CD4-positive, alpha-beta memory T cell (primary cell): ENCODE results near the gene LRTM1. TPM values are rescaled to one million over a fixed set of nuclear protein-coding genes. Genes with fewer than 3 reads are reported as not detected.

Experiments used
- CTCF ChIA-PET: fragments of 350-600 bp; sonication (Branson Sonifier 250); formaldehyde crosslinking; loops from one replicate; lab custom pipeline; 2021; ENCODE audit warnings: inconsistent platforms; ENCODE audit not compliant: partially characterized antibody; lab: Charles Lee
- POLR2A ChIA-PET: fragments of 350-600 bp; sonication (Branson Sonifier 250); formaldehyde crosslinking; loops from one replicate; lab custom pipeline; 2021; ENCODE audit not compliant: partially characterized antibody; lab: Charles Lee
- DNase-seq, 5 donors: peaks; one replicate each; pipeline versions ENCODE4 v3.0.0 to v3.0.0-alpha.2; 2020 to 2022; ENCODE audit warnings: mixed read lengths in 1 of 5
- H3K27ac ChIP-seq: one replicate; pipeline ENCODE4 v1.7.0; 2013; ENCODE audit warnings: low read depth, low read length
- H3K27me3 ChIP-seq: 2 replicates; pipeline ENCODE4 v1.7.0; 2013; ENCODE audit warnings: mild to moderate bottlenecking, low read length, moderate library complexity; ENCODE audit not compliant: insufficient read depth
- H3K36me3 ChIP-seq: 2 replicates; pipeline ENCODE4 v1.7.0; 2013; ENCODE audit warnings: mild to moderate bottlenecking, low read length, moderate library complexity; ENCODE audit not compliant: insufficient read depth
- H3K4me1 ChIP-seq: 2 replicates; pipeline ENCODE4 v1.7.0; 2013; ENCODE audit warnings: mild to moderate bottlenecking, low read length, moderate library complexity; ENCODE audit not compliant: insufficient read depth
- H3K4me3 ChIP-seq, 2 donors: one replicate each; pipeline ENCODE4 v1.7.0; 2013; ENCODE audit warnings: low read length in 2 of 2, mild to moderate bottlenecking in 1 of 2
- H3K9me3 ChIP-seq, 2 donors: one replicate each; pipeline ENCODE4 v1.7.0; 2013; ENCODE audit warnings: low read length in 2 of 2, control low read depth in 1 of 2; ENCODE audit not compliant: control insufficient read depth in 1 of 2
- H3K27ac Mint-ChIP-seq, 7 donors: one replicate each; pipeline ENCODE4 v1.8.0; 2020 to 2021; ENCODE audit warnings: mixed read lengths in 7 of 7, mild to moderate bottlenecking in 6 of 7, inconsistent platforms in 3 of 7, moderate library complexity in 3 of 7
- H3K27me3 Mint-ChIP-seq, 2 donors: one replicate each; pipeline ENCODE4 v1.8.0; 2020 to 2021; ENCODE audit warnings: mixed read lengths in 2 of 2
- H3K36me3 Mint-ChIP-seq, 2 donors: one replicate each; pipeline ENCODE4 v1.8.0; 2020 to 2021; ENCODE audit warnings: mixed read lengths in 2 of 2, inconsistent platforms in 1 of 2, mild to moderate bottlenecking in 1 of 2
- H3K4me1 Mint-ChIP-seq, 4 donors: one replicate each; pipeline ENCODE4 v1.8.0; 2020 to 2021; ENCODE audit warnings: mixed read lengths in 4 of 4, mild to moderate bottlenecking in 1 of 4
- H3K4me3 Mint-ChIP-seq, 8 donors: one replicate each; pipeline ENCODE4 v1.8.0; 2020 to 2021; ENCODE audit warnings: mixed read lengths in 8 of 8, mild to moderate bottlenecking in 7 of 8, moderate library complexity in 6 of 8, inconsistent platforms in 3 of 8
- H3K9me3 Mint-ChIP-seq, 8 donors: one replicate each; pipeline ENCODE4 v1.8.0; 2020 to 2021; ENCODE audit warnings: mixed read lengths in 8 of 8, mild to moderate bottlenecking in 5 of 8, inconsistent platforms in 3 of 8, moderate library complexity in 1 of 8
- intact Hi-C: fragments of 100-400 bp; cut with micrococcal nuclease; formaldehyde crosslinking; loops from one replicate; pipeline ENCODE4 v1.15.1; 2023
- polyA plus RNA-seq, 2 donors: library from polyadenylated mRNA; unstranded; fragments of 300-500 nt; fragmentation: Illumina TruSeq; gene quantifications; one replicate each; pipeline ENCODE4 v1.2.3, GENCODE V29; 2021
- total RNA-seq, 2 experiments: library from RNA; stranded (reverse); gene quantifications; one replicate each; pipeline ENCODE4 v1.2.3, GENCODE V29; 2021

LRTM1 gene
- total and polyA plus RNA-seq, 4 experiments from 2014 or later, result not detected

DNA sequence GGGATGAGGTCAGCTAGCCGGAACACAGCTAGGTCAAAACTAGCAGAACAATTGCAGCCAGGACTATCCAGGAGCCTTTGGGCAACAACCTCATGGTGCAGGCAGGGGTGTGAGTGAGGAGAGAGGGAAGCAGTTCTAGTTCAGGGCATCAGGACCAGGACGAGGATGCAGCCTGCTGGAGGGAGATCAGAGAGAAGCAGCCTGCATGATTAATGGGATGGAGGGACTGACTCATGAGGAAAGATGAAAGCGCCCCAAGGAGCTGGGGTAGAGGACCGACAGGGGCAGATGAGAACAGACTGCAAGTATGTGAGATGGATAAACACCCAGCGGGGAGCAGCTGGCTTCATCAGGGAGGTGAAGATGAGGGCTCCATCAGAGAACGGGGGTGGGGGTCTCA, 37.9 kb upstream of the LRTM1 start:
- POLR2A ChIA-PET, result no interaction called here
- H3K27ac ChIP-seq, result no peak overlapping the region
- H3K4me1 ChIP-seq, result no peaks in the 10 kb centered on the region
- CTCF ChIA-PET, result no interaction called here
- Mint-ChIP-seq H3K4me3 (no peak overlapping the region), H3K36me3 (no peaks in the 10 kb centered on the region), H3K27ac (no peak overlapping the region), H3K27me3 (no peaks in the 10 kb centered on the region), H3K4me1 (no peaks in the 10 kb centered on the region), H3K9me3 (peaks cover 0 to 4% (median 0%) of the 10 kb centered on the region in 8 donors)
- H3K4me3 ChIP-seq, result no peak overlapping the region
- no peaks in the 10 kb centered on the region for H3K9me3 ChIP-seq
- no peaks in the 10 kb centered on the region for H3K36me3 ChIP-seq
- no peak for DNase-seq
- no peaks in the 10 kb centered on the region for H3K27me3 ChIP-seq
- intact Hi-C loops, result no loop called here

DNA sequence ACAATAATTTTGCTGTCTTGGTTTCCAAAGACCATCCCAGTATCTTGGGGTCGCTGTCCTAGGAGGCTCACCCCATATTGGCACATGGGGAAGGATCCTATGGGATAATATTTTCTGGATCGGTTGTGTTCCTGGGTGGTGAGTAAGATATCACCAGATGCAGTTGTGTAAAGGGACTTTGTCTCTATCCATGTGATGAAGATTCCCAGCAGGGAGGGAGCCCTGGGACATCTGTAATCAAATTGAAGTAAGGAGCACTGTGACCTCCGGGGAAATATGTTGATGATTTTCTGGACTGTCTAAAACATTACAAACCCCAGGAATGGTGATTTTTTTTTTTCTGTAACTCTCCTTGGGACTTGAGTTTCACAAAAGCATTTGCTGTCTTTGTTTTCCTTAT, 36.2 kb upstream of the LRTM1 start:
- H3K27ac Mint-ChIP-seq, result no peak overlapping the region
- no peaks in the 10 kb centered on the region for H3K36me3 ChIP-seq
- H3K4me1 ChIP-seq, result no peaks in the 10 kb centered on the region
- H3K27me3 ChIP-seq, result no peaks in the 10 kb centered on the region
- POLR2A ChIA-PET, result no interaction called here
- H3K27ac ChIP-seq, result no peak overlapping the region
- intact Hi-C loops, result no loop called here
- no peaks in the 10 kb centered on the region for H3K4me1 Mint-ChIP-seq
- DNase-seq, result no peak
- H3K9me3 ChIP-seq, result no peaks in the 10 kb centered on the region
- no peaks in the 10 kb centered on the region for H3K36me3 Mint-ChIP-seq
- CTCF ChIA-PET, result no interaction called here
- H3K9me3 Mint-ChIP-seq, result peaks cover 0 to 2% (median 0%) of the 10 kb centered on the region in 8 donors
- no peak overlapping the region for H3K4me3 ChIP-seq
- H3K27me3 Mint-ChIP-seq, result no peaks in the 10 kb centered on the region
- H3K4me3 Mint-ChIP-seq, result no peak overlapping the region

DNA sequence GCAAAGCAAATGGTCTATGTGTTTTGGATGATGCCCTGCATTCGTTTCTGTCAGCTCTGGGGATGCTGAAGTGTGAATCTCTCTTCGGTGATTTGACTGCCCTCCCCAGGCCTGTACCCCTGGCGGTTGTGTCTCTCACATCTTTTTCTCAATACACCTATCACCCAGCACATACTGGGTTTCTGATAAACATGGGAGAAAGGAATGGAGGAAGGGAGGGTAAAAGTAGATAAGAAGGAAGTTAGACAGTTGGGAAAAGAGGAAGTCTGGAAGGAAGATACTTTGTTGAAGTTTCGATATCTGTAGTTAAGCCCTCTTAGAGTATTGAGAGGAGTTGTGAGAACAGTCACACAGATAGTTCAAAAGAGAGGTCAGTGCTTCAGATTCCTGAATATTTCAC, 35.8 kb upstream of the LRTM1 start:
- Mint-ChIP-seq H3K36me3 (no peaks in the 10 kb centered on the region), H3K9me3 (peaks cover 0 to 2% (median 0%) of the 10 kb centered on the region in 8 donors), H3K4me1 (no peaks in the 10 kb centered on the region), H3K27ac (no peak overlapping the region), H3K4me3 (no peak overlapping the region), H3K27me3 (no peaks in the 10 kb centered on the region)
- H3K4me3 ChIP-seq, result no peak overlapping the region
- H3K27ac ChIP-seq, result no peak overlapping the region
- no peaks in the 10 kb centered on the region for H3K36me3 ChIP-seq
- H3K9me3 ChIP-seq, result no peaks in the 10 kb centered on the region
- ChIA-PET POLR2A (no interaction called here), CTCF (no interaction called here)
- DNase-seq, result no peak
- H3K4me1 ChIP-seq, result no peaks in the 10 kb centered on the region
- no peaks in the 10 kb centered on the region for H3K27me3 ChIP-seq
- intact Hi-C loops, result no loop called here

DNA sequence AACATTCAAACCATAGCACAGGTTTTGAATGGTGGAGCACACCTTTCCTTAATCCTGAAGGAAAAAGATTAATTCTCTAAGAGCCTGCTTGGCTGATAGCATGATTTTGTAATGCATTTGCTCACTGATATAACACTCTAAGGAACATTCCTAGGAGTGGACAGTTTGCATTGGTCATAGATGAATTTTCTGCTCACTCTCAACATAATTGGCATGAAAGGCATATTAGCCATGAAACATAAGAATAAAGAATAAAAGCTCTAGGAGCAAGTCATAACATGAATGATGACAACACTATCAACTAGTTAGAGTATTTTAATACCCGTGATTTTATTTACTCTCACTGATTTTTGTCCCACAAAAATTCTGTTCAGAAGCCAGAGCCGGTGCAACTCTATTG, 34.3 kb upstream of the LRTM1 start:
- intact Hi-C loops, result no loop called here
- Mint-ChIP-seq H3K27ac (no peak overlapping the region), H3K4me1 (no peaks in the 10 kb centered on the region)

DNA sequence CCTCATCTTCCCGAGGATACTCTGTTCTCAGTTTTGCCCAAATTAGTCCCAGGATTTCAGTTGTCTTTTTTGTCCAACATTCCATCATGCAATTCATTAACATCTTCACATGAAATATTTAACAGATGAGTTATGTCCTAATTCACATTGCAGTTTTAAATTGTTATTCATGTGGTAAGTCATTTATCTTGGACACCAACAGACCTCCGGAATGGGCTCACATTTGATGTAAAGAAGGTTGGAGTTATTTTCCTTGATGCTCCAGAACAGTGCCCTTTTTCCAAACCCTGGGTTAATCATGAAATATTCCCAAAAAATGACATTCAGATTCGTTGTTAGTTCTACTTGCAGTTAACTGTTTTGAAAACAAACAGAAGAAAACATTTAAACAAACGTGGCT, 32.8 kb upstream of the LRTM1 start:
- Mint-ChIP-seq H3K9me3 (peaks cover 0 to 3% (median 0%) of the 10 kb centered on the region in 8 donors), H3K27me3 (no peaks in the 10 kb centered on the region), H3K36me3 (no peaks in the 10 kb centered on the region), H3K4me1 (no peaks in the 10 kb centered on the region), H3K4me3 (no peak overlapping the region), H3K27ac (no peak overlapping the region)
- CTCF ChIA-PET, result no interaction called here
- POLR2A ChIA-PET, result no interaction called here
- Histone ChIP-seq H3K27me3 (no peaks in the 10 kb centered on the region), H3K9me3 (no peaks in the 10 kb centered on the region), H3K4me1 (no peaks in the 10 kb centered on the region), H3K36me3 (no peaks in the 10 kb centered on the region), H3K4me3 (no peak overlapping the region), H3K27ac (no peak overlapping the region)
- intact Hi-C loops, result no loop called here
- no peak for DNase-seq

More for the DNA sequence above, 34.3 kb upstream of the LRTM1 start:
- H3K36me3 Mint-ChIP-seq, result no peaks in the 10 kb centered on the region
- H3K4me1 ChIP-seq, result no peaks in the 10 kb centered on the region
- H3K9me3 ChIP-seq, result no peaks in the 10 kb centered on the region
- DNase-seq, result no peak
- no peaks in the 10 kb centered on the region for H3K27me3 Mint-ChIP-seq
- no peaks in the 10 kb centered on the region for H3K36me3 ChIP-seq
- no peak overlapping the region for H3K4me3 Mint-ChIP-seq
- H3K27me3 ChIP-seq, result no peaks in the 10 kb centered on the region
- POLR2A ChIA-PET, result no interaction called here
- no peak overlapping the region for H3K4me3 ChIP-seq
- peaks cover 0 to 2% (median 0%) of the 10 kb centered on the region in 8 donors for H3K9me3 Mint-ChIP-seq
- no peak overlapping the region for H3K27ac ChIP-seq
- CTCF ChIA-PET, result no interaction called here

DNA sequence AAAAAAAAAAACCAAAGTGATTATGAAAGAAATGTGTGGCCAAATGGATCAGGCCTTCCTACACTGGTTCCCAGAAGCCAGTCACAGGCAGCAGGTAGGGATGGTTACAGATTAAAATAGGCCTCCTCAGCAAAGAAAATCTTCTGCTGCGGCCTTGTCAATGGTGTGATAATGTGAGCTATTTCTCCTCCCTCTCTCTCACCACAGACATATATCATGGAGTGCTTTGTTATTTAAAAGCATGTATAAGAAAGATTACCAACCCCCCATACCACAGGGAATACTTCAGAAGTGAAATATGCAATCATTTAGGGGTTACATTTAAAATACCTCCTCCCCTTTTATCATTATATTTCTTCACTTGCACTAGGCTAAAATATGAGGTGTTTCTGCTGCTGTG, 32.2 kb upstream of the LRTM1 start:
- intact Hi-C loops, result no loop called here
- no peak overlapping the region for H3K27ac Mint-ChIP-seq
- ChIA-PET POLR2A (no interaction called here), CTCF (no interaction called here)
- Histone ChIP-seq H3K36me3 (no peaks in the 10 kb centered on the region), H3K9me3 (no peaks in the 10 kb centered on the region), H3K4me3 (no peak overlapping the region), H3K4me1 (no peaks in the 10 kb centered on the region), H3K27me3 (no peaks in the 10 kb centered on the region), H3K27ac (no peak overlapping the region)
- no peak for DNase-seq
- peaks cover 0 to 3% (median 0%) of the 10 kb centered on the region in 8 donors for H3K9me3 Mint-ChIP-seq
- H3K27me3 Mint-ChIP-seq, result no peaks in the 10 kb centered on the region
- no peaks in the 10 kb centered on the region for H3K36me3 Mint-ChIP-seq
- no peaks in the 10 kb centered on the region for H3K4me1 Mint-ChIP-seq
- no peak overlapping the region for H3K4me3 Mint-ChIP-seq

DNA sequence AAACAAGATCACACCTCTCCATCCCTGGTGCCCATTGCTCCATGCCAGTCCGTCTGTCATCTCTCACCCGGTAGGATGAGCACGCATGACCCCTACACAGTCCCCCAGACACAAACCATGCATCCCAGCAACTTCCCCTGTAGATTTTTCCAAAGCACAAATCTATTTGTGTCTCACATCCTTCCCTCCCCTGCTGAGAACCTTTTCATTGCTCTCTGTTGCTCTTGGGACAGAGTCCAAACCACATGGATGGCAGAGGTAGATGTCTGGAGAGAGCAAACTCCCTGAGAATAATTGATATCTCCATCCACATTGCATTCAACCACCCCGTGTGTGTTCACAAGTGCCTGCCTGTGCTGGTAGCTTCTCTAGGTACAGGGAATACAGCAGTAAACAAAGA, 29.9 kb upstream of the LRTM1 start:
- H3K27me3 ChIP-seq, result no peaks in the 10 kb centered on the region
- no peaks in the 10 kb centered on the region for H3K9me3 ChIP-seq
- H3K36me3 ChIP-seq, result no peaks in the 10 kb centered on the region
- ChIA-PET CTCF (no interaction called here), POLR2A (no interaction called here)
- no peaks in the 10 kb centered on the region for H3K27me3 Mint-ChIP-seq
- H3K4me3 Mint-ChIP-seq, result no peak overlapping the region
- intact Hi-C loops, result no loop called here
- peaks cover 0 to 3% (median 0%) of the 10 kb centered on the region in 8 donors for H3K9me3 Mint-ChIP-seq
- no peak overlapping the region for H3K27ac Mint-ChIP-seq
- no peak for DNase-seq
- no peak overlapping the region for H3K27ac ChIP-seq
- no peaks in the 10 kb centered on the region for H3K4me1 Mint-ChIP-seq
- H3K4me1 ChIP-seq, result no peaks in the 10 kb centered on the region
- H3K36me3 Mint-ChIP-seq, result no peaks in the 10 kb centered on the region
- H3K4me3 ChIP-seq, result no peak overlapping the region

DNA sequence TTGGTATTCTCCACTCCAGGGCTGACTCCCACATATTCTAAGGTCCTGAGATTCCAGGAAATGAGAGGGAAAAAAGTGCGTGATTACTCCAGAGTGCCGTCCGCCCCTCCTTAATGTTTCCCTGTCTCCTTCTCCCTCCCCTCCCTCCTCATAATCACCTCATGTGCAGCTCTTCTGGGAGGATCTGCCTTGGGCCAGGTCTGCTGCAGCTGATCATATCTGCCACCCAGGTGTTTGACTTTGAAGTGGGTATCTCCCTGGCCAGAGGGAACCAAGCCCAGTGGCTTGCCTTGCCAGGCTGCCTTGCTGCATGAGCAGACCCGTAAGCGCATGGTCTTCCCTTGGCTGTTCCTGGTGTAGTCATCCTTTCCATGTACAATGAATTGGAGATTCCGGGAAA, 28.1 kb upstream of the LRTM1 start:
- no peaks in the 10 kb centered on the region for H3K36me3 ChIP-seq
- no peaks in the 10 kb centered on the region for H3K27me3 ChIP-seq
- Mint-ChIP-seq H3K36me3 (no peaks in the 10 kb centered on the region), H3K27ac (no peak overlapping the region), H3K27me3 (no peaks in the 10 kb centered on the region), H3K9me3 (peaks cover 0 to 3% (median 0%) of the 10 kb centered on the region in 8 donors), H3K4me3 (no peak overlapping the region), H3K4me1 (no peaks in the 10 kb centered on the region)
- no peaks in the 10 kb centered on the region for H3K9me3 ChIP-seq
- no peaks in the 10 kb centered on the region for H3K4me1 ChIP-seq
- H3K4me3 ChIP-seq, result no peak overlapping the region
- CTCF ChIA-PET, result no interaction called here
- POLR2A ChIA-PET, result no interaction called here
- H3K27ac ChIP-seq, result no peak overlapping the region
- intact Hi-C loops, result no loop called here
- DNase-seq, result no peak
